Psoas muscle (tissue), 8 donors: ENCODE measurements around the gene EXOC7. TPM values are rescaled to one million over a fixed set of nuclear protein-coding genes. Genes with fewer than 3 reads are reported as not detected.

Experiments used
- ATAC-seq, 4 donors: fragments of 200-7000 bp; cut with Tn5 transposase; one replicate each; pipeline ENCODE4 v1.9.1; 2020; ENCODE audit warnings: moderate library complexity in 3 of 4, mild to moderate bottlenecking in 2 of 4
- DNase-seq, 2 donors: peaks; one replicate each; pipeline ENCODE4 v3.0.0-alpha.2; 2020
- H3K27ac ChIP-seq: fragments of 200-600 bp; one replicate; pipeline ENCODE4 v1.8.0; 2022
- H3K27me3 ChIP-seq, 3 donors: fragments of 200-600 bp in 1 of 3; one replicate each; pipeline versions ENCODE4 v1.6.1 to v1.8.0; 2013 to 2022; ENCODE audit warnings: low read length in 2 of 3, mild to moderate bottlenecking in 2 of 3, moderate library complexity in 1 of 3; ENCODE audit not compliant: insufficient read depth in 3 of 3
- H3K36me3 ChIP-seq, 2 donors: fragments of 200-600 bp in 1 of 2; one replicate each; pipeline versions ENCODE4 v1.6.1 to v1.8.0; 2013 to 2022; ENCODE audit warnings: low read depth in 1 of 2, mild to moderate bottlenecking in 1 of 2, moderate library complexity in 1 of 2; ENCODE audit not compliant: insufficient read depth in 1 of 2
- H3K4me1 ChIP-seq: fragments of 200-600 bp; one replicate; pipeline ENCODE4 v1.8.0; 2022
- H3K4me3 ChIP-seq: fragments of 200-600 bp; one replicate; pipeline ENCODE4 v1.8.0; 2022; ENCODE audit warnings: mild to moderate bottlenecking
- H3K9me3 ChIP-seq: fragments of 200-600 bp; one replicate; pipeline ENCODE4 v1.8.0; 2022
- WGBS, 3 donors: extraction: QIAGEN DNeasy Blood & Tissue Kit; methylation state at CpG; one replicate each; pipeline versions ENCODE4 v1.1.6 to v1.1.7; 2013; 5-methylcytosine and 5-hydroxymethylcytosine counted together
- intact Hi-C, 2 donors: fragments of 100-400 bp; cut with DNase I; formaldehyde crosslinking; loops; one replicate each; pipeline versions ENCODE4 v1.11.0 to v1.14.2; 2022
- polyA plus RNA-seq, 3 donors: library from polyadenylated mRNA; stranded (reverse); fragments of 200-250 nt; gene quantifications; one replicate each; pipeline ENCODE4 v1.2.3, GENCODE V29; 2013
- total RNA-seq, 4 donors: library from RNA; stranded (reverse); fragmentation: NEBNext Ultra II Directional in 2 of 4; extraction: Animal tissue kit (Norgen Biotek cat#: 25700) in 2 of 4; gene quantifications; one replicate each; pipeline versions ENCODE4 v1.2.1 to v1.2.4, GENCODE V29; 2021 to 2023
- TF ChIP-seq, protein P1 (sequence below): fragments of 200-600 bp; IDR thresholded peaks from one replicate; pipeline ENCODE4 v1.8.0; 2022; ENCODE audit warnings: antibody characterized with exemption
- donor health status: healthy with polysubstance abuse.
- donor health status: DM: no; HTN: no; CAD: no; lungs with moderate emphysema.
- donor health status: Bipolar disorder and iron deficiency.
- donor health status: healthy.
- donor health status: DM: yes; HTN: yes; CAD: no.
- donor health status: DM: no; HTN: no; CAD: no.
- donor health status: DM: no; HTN: no; CAD: no.
- donor health status: DM: yes; HTN: yes; CAD: no.

The EXOC7 gene
- total and polyA plus RNA-seq, 7 donors: 26.3 to 61.0 (median 56.0) TPM

DNA sequence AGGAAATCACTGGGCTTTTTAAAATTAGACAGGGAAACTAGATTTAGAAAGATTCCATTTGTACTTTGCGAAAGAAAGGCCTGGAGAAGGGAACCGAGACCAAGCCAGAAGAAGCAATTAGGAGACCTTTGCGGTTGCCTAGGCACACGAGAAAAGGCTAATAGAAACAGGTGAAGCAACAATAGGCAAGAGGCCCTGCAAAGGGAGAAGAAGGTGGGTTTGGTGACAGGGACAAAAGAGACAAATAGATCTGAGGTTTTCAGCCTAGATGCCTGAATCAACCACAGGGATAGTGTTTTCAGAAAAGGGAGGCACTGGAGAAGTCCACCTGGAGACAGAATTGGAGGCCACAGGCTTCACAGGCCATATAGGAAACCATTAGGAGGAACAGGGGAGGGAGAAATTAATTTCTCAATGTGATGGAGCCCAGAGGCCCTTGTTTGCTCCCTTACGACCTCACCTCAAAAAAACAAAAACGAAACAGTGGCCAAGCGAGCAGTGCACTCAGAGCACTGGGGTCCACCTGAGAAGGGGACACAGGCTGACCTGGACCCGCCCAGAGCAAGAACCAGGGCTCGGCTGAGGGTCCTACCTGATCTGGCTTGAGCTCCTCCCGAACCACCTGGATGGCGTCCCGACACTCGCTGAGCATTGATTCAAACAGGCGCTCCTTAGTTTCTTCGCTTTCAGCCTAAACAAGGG is 53.6 kb downstream of the EXOC7 start:
- no peak for ATAC-seq
- peaks cover 17 to 100% of the 10 kb centered on the region in 2 donors for H3K36me3 ChIP-seq
- TF ChIP-seq, protein P1, sequence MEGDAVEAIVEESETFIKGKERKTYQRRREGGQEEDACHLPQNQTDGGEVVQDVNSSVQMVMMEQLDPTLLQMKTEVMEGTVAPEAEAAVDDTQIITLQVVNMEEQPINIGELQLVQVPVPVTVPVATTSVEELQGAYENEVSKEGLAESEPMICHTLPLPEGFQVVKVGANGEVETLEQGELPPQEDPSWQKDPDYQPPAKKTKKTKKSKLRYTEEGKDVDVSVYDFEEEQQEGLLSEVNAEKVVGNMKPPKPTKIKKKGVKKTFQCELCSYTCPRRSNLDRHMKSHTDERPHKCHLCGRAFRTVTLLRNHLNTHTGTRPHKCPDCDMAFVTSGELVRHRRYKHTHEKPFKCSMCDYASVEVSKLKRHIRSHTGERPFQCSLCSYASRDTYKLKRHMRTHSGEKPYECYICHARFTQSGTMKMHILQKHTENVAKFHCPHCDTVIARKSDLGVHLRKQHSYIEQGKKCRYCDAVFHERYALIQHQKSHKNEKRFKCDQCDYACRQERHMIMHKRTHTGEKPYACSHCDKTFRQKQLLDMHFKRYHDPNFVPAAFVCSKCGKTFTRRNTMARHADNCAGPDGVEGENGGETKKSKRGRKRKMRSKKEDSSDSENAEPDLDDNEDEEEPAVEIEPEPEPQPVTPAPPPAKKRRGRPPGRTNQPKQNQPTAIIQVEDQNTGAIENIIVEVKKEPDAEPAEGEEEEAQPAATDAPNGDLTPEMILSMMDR: no peak
- 93 to 96% (median 94%) methylated on average over 15 of the region's 15 CpGs for WGBS, 3 donors
- H3K27me3 ChIP-seq: no peaks in the 10 kb centered on the region
- H3K9me3 ChIP-seq: no peaks in the 10 kb centered on the region
- H3K4me3 ChIP-seq: no peak overlapping the region
- DNase-seq: no peak
- no peak overlapping the region for H3K27ac ChIP-seq
- no peaks in the 10 kb centered on the region for H3K4me1 ChIP-seq
- intact Hi-C loops: no loop called here

- no peak overlapping the region for H3K27ac ChIP-seq
- 88 to 90% (median 88%) methylated on average over 3 of the region's 3 CpGs for WGBS, 3 donors
- H3K27me3 ChIP-seq: no peaks in the 10 kb centered on the region
- H3K9me3 ChIP-seq: no peaks in the 10 kb centered on the region
- no peak overlapping the region for H3K4me3 ChIP-seq
- intact Hi-C loops: no loop called here
- DNase-seq (no peak), ATAC-seq (no peak)
- H3K36me3 ChIP-seq: peaks cover 21 to 100% of the 10 kb centered on the region in 2 donors
- TF ChIP-seq, protein P1: no peak
- H3K4me1 ChIP-seq: no peaks in the 10 kb centered on the region
Measured at GRCh38 chr17:76049239-76049638, 54.3 kb downstream of the EXOC7 start.

DNA sequence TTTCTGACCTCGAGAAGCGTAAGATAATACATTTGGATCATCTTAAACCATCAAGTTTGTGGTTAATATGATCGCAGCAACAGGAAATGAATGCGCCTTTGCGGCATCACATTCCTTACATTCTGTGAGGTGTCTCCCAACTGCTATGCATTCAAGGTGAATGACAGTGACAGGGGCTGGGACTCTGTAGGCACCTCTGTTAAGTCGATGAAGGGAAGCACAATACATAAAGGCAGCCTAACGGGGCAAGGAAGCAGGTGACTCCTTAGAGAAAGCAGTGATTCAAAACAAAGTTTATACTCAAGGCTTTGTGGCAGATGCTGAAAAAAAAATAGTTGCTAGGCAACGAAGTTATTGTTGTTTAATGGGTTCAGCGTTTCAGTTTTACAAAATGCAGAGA is 54.9 kb downstream of the EXOC7 start:
- no peaks in the 10 kb centered on the region for H3K4me1 ChIP-seq
- H3K4me3 ChIP-seq: no peak overlapping the region
- no peak for DNase-seq
- TF ChIP-seq, protein P1: no peak
- 80 to 83% (median 80%) methylated on average over 9 of the region's 9 CpGs for WGBS, 3 donors
- H3K27me3 ChIP-seq: no peaks in the 10 kb centered on the region
- no peaks in the 10 kb centered on the region for H3K9me3 ChIP-seq
- no peak overlapping the region for H3K27ac ChIP-seq
- ATAC-seq: no peak
- H3K36me3 ChIP-seq: peaks cover 26 to 100% of the 10 kb centered on the region in 2 donors
- intact Hi-C loops: no loop called here

DNA sequence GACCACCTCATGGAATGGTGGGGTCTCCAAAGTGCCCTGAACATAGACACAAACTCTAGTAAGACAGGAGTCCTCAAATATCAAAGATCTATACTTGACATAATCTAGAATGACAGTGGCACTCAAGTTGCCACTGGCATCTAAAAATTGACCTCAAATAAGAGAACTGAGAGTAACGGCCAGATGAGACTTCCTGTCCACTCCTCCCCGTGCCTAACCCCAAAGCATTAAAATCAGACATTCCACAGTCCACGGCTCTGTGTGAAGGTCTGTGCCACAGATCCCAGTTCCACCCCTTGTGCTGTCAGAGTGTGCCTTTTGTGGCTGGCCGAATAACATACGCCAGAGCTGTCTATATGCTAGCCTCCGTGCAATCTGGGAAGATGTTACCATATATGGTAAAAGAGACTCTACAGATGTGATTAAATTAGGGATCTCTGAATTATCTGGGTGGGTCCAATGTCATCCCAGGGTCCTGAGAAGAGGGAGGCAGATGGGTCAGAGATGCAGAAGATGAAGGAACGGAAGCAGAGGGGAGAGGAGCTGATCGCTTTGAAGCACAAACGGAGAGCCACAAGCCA is 55.5 kb downstream of the EXOC7 start:
- no peaks in the 10 kb centered on the region for H3K27me3 ChIP-seq
- intact Hi-C loops: no loop called here
- no peaks in the 10 kb centered on the region for H3K4me1 ChIP-seq
- DNase-seq (no peak), ATAC-seq (no peak)
- TF ChIP-seq, protein P1: no peak
- peaks cover 27 to 100% of the 10 kb centered on the region in 2 donors for H3K36me3 ChIP-seq
- H3K27ac ChIP-seq: no peak overlapping the region
- WGBS, 3 donors: 74 to 80% (median 79%) methylated on average over 9 of the region's 9 CpGs
- no peak overlapping the region for H3K4me3 ChIP-seq
- no peaks in the 10 kb centered on the region for H3K9me3 ChIP-seq
